ENCODE results near the gene MTNR1B. TPM values are rescaled to one million over a fixed set of nuclear protein-coding genes. Genes with fewer than 3 reads are reported as not detected.

MTNR1B gene
- total RNA-seq, 1 experiment from 2014 or later, result not detected

GRCh38 chr11:92976681-92977080, 7.2 kb downstream of the MTNR1B start:
- no peaks in the 10 kb centered on the region for H3K79me2 ChIP-seq (ENCODE audit: insufficient read depth, low read length)
- H3K9me2 ChIP-seq (ENCODE audit: insufficient read depth), result no peaks in the 10 kb centered on the region

More at GRCh38 chr11:92976681-92977080, 7.2 kb downstream of the MTNR1B start:
- TF ChIP-seq CEBPB (IDR thresholded peaks at IDR 0.05; ENCODE audit: low read depth) (no peak), FOSL1 (IDR thresholded peaks at IDR 0.05; ENCODE audit: low read depth) (no peak), RAD21 (IDR thresholded peaks at IDR 0.05; ENCODE audit: low read depth) (no peak), EZH2phosphoT487 (IDR thresholded peaks at IDR 0.05; ENCODE audit: borderline replicate concordance) (no peak), ATF3 (IDR thresholded peaks at IDR 0.05) (no peak), ZFX (IDR thresholded peaks at IDR 0.05) (no peak), ZBTB33 (IDR thresholded peaks at IDR 0.05; ENCODE audit: extremely low read depth, insufficient replicate concordance, low read length) (no peak), YY1 (IDR thresholded peaks at IDR 0.05; ENCODE audit: extremely low read depth, insufficient replicate concordance, low read depth, low read length) (no peak), REST (IDR thresholded peaks at IDR 0.05; ENCODE audit: low read depth) (no peak), CTCF (IDR thresholded peaks at IDR 0.05 in 2 of 3, conservative IDR thresholded peaks at IDR 0.05 in 1 of 3; ENCODE audit: borderline replicate concordance in 1 of 3, insufficient read depth in 1 of 3, low read depth in 2 of 3, low read length in 2 of 3) (no peak)
- Histone ChIP-seq H3K36me3 (ENCODE audit: control insufficient read depth in 1 of 2, insufficient read depth in 2 of 2, low read length in 2 of 2) (no peaks in the 10 kb centered on the region), H3K9me3 (ENCODE audit: control insufficient read depth in 1 of 2, insufficient read depth in 1 of 2, low read depth in 1 of 2, low read length in 2 of 2) (no peaks in the 10 kb centered on the region), H3K4me3 (replicated peaks in 1 of 2; ENCODE audit: low read depth in 1 of 2, low read length in 2 of 2) (no peak overlapping the region), H2AFZ (ENCODE audit: low read depth, low read length, poor library complexity, severe bottlenecking) (no peak overlapping the region), H4K20me1 (ENCODE audit: insufficient read depth) (no peaks in the 10 kb centered on the region), H3K4me2 (ENCODE audit: low read length) (no peak overlapping the region), H3K4me1 (ENCODE audit: control insufficient read depth in 1 of 2, insufficient read depth in 2 of 2, low read length in 2 of 2) (no peaks in the 10 kb centered on the region), H3K27ac (ENCODE audit: low read depth, low read length) (no peak overlapping the region), H3K9ac (ENCODE audit: low read length) (no peak overlapping the region), H3K27me3 (ENCODE audit: insufficient read depth, low read length) (no peaks in the 10 kb centered on the region)
- intact Hi-C loops (cut with micrococcal nuclease), result no loop called here
- no peak for ATAC-seq
- no TSS peak for BruUV-seq (replicated peaks)
- no peak for DNase-seq (ENCODE audit: low read depth, low spot score)
- CTCF ChIA-PET, result no interaction called here
- POLR2A ChIA-PET, result no interaction called here
- RAD21 ChIA-PET (ENCODE audit: low non-redundant PET in 1 of 2, low total read pairs in 2 of 2, uncharacterized antibody in 2 of 2, unreplicated experiment in 2 of 2), result no interaction called here

Measured in HCT116 (cell line).